WTC11 (cell line): Measurements from ENCODE around the gene STK17A. TPM values are rescaled to one million over a fixed set of nuclear protein-coding genes. Genes with fewer than 3 reads are reported as not detected.

Experiments used
- ATAC-seq: fragments of 200-7000 bp; cut with Tn5 transposase; 2 replicates; pipeline ENCODE4 v1.10.0; 2021; ENCODE audit warnings: mild to moderate bottlenecking, moderate library complexity
- CTCF ChIA-PET: fragments of 300-600 bp; sonication (Branson Sonifier 250); formaldehyde crosslinking; loops from one replicate; lab custom pipeline; 2021; ENCODE audit warnings: antibody characterized with exemption; lab: Charles Lee
- POLR2A ChIA-PET: fragments of 350-600 bp; sonication (Branson Sonifier 250); formaldehyde crosslinking; loops from one replicate; lab custom pipeline; 2021; ENCODE audit warnings: antibody characterized with exemption; lab: Charles Lee
- DNase-seq: peaks from one replicate; pipeline ENCODE4 v3.0.0; 2021; ENCODE audit warnings: low spot score
- H3K27ac Mint-ChIP-seq: 2 replicates; pipeline ENCODE4 v1.8.0; 2021; ENCODE audit warnings: mixed read lengths
- H3K27me3 Mint-ChIP-seq: 2 replicates; pipeline ENCODE4 v1.8.0; 2021; ENCODE audit warnings: low read depth, mild to moderate bottlenecking, moderate library complexity, mixed read lengths
- H3K36me3 Mint-ChIP-seq: 2 replicates; pipeline ENCODE4 v1.8.0; 2021; ENCODE audit warnings: mixed read lengths
- H3K4me1 Mint-ChIP-seq: 2 replicates; pipeline ENCODE4 v1.8.0; 2022; ENCODE audit warnings: mixed read lengths
- H3K4me3 Mint-ChIP-seq: 2 replicates; pipeline ENCODE4 v1.8.0; 2021; ENCODE audit warnings: mild to moderate bottlenecking, moderate library complexity, mixed read lengths
- H3K9me3 Mint-ChIP-seq: 2 replicates; pipeline ENCODE4 v1.8.0; 2021; ENCODE audit warnings: mixed read lengths
- ATF2 ChIP-seq: sonication (generic); formaldehyde crosslinking; IDR thresholded peaks from 2 replicates; pipeline ENCODE4 v1.8.1; 2022; ENCODE audit warnings: low read depth, missing genetic modification reagents, borderline replicate concordance
- CREM ChIP-seq: sonication (generic); formaldehyde crosslinking; IDR thresholded peaks from 2 replicates; pipeline ENCODE4 v1.8.1; 2022; ENCODE audit warnings: mild to moderate bottlenecking, missing genetic modification reagents, moderate library complexity
- CTCF ChIP-seq: fragments of 200-600 bp; IDR thresholded peaks from 2 replicates; pipeline ENCODE4 v1.8.0; 2022; ENCODE audit warnings: antibody characterized with exemption
- E2F1 ChIP-seq: sonication (generic); formaldehyde crosslinking; IDR thresholded peaks from 2 replicates; pipeline ENCODE4 v1.8.0; 2022; ENCODE audit warnings: mild to moderate bottlenecking, missing genetic modification reagents
- E2F5 ChIP-seq: sonication (generic); formaldehyde crosslinking; IDR thresholded peaks from 2 replicates; pipeline ENCODE4 v1.8.1; 2022; ENCODE audit warnings: mild to moderate bottlenecking, moderate library complexity, missing genetic modification reagents
- FOXK1 ChIP-seq: sonication (generic); formaldehyde crosslinking; IDR thresholded peaks from 2 replicates; pipeline ENCODE4 v1.8.0; 2022; ENCODE audit warnings: mild to moderate bottlenecking, moderate library complexity, missing genetic modification reagents
- FOXP4 ChIP-seq: sonication (generic); formaldehyde crosslinking; IDR thresholded peaks from 2 replicates; pipeline ENCODE4 v1.8.0; 2022; ENCODE audit warnings: mild to moderate bottlenecking, missing genetic modification reagents
- JUN ChIP-seq: sonication (generic); formaldehyde crosslinking; IDR thresholded peaks from 2 replicates; pipeline ENCODE4 v1.8.0; 2023; ENCODE audit warnings: mild to moderate bottlenecking, missing genetic modification reagents
- MYBL2 ChIP-seq: sonication (generic); formaldehyde crosslinking; IDR thresholded peaks from 2 replicates; pipeline ENCODE4 v1.8.1; 2023; ENCODE audit warnings: mild to moderate bottlenecking, moderate library complexity, missing genetic modification reagents
- OVOL2 ChIP-seq: fragments of 250-450 bp; sonication (Bioruptor Pico); IDR thresholded peaks from 2 replicates; pipeline ENCODE4 v1.9.0; 2021; ENCODE audit warnings: mild to moderate bottlenecking, borderline replicate concordance
- PRRX2 ChIP-seq: fragments of 250-450 bp; sonication (Bioruptor Pico); IDR thresholded peaks from 2 replicates; pipeline ENCODE4 v1.8.0; 2021; ENCODE audit warnings: mild to moderate bottlenecking
- SMAD4 ChIP-seq: sonication (generic); formaldehyde crosslinking; IDR thresholded peaks from 2 replicates; pipeline ENCODE4 v1.8.0; 2022; ENCODE audit warnings: mild to moderate bottlenecking, missing genetic modification reagents
- TEAD1 ChIP-seq: sonication (generic); formaldehyde crosslinking; IDR thresholded peaks from 2 replicates; pipeline ENCODE4 v1.8.0; 2022; ENCODE audit warnings: mild to moderate bottlenecking, missing genetic modification reagents
- TP53 ChIP-seq: sonication (generic); formaldehyde crosslinking; IDR thresholded peaks from 2 replicates; pipeline ENCODE4 v1.8.1; 2023; ENCODE audit warnings: mild to moderate bottlenecking, missing genetic modification reagents
- USF1 ChIP-seq: sonication (generic); formaldehyde crosslinking; IDR thresholded peaks from 2 replicates; pipeline ENCODE4 v1.8.0; 2022; ENCODE audit warnings: mild to moderate bottlenecking, missing genetic modification reagents
- ZNF416 ChIP-seq: fragments of 250-450 bp; sonication (Bioruptor Pico); IDR thresholded peaks from 2 replicates; pipeline ENCODE4 v1.9.0; 2021; ENCODE audit warnings: mild to moderate bottlenecking, inconsistent platforms
- ZNF423 ChIP-seq: fragments of 250-450 bp; sonication (Bioruptor Pico); IDR thresholded peaks from 2 replicates; pipeline ENCODE4 v2.1.2; 2022; ENCODE audit warnings: mild to moderate bottlenecking, moderate library complexity
- ZNF425 ChIP-seq: fragments of 250-450 bp; sonication (Bioruptor Pico); conservative IDR thresholded peaks from 2 replicates; pipeline ENCODE4 v1.9.0; 2021; ENCODE audit warnings: mild to moderate bottlenecking
- total RNA-seq: library from RNA; stranded (reverse); gene quantifications from 3 replicates; pipeline ENCODE4 v1.2.3, GENCODE V29; 2021

Gene STK17A
- total RNA-seq, 1 experiment from 2014 or later, result 17.6 TPM

GRCh38 chr7:43619213-43620012 is 36.5 kb downstream of the STK17A start:
- ChIA-PET CTCF (interaction anchor here (3.6 kb wide), 1 partner anchor 37 kb away, joined by 21 read pairs; the partner anchor contains the start of gene STK17A), POLR2A (no interaction called here)
- no peak for TF ChIP-seq ATF2 (CRISPR knock-in tag)
- TF ChIP-seq USF1 (CRISPR knock-in tag), result no peak
- TF ChIP-seq FOXK1 (CRISPR knock-in tag), result no peak
- no peak for TF ChIP-seq JUN (CRISPR knock-in tag)
- TF ChIP-seq E2F5, result no peak
- no peak for TF ChIP-seq ZNF425 (CRISPR knock-in tag)
- no peak for TF ChIP-seq PRRX2
- no peak for TF ChIP-seq TP53 (CRISPR knock-in tag)
- TF ChIP-seq CREM (CRISPR knock-in tag), result no peak
- no peak for TF ChIP-seq MYBL2 (CRISPR knock-in tag)
- no peak for TF ChIP-seq SMAD4 (CRISPR knock-in tag)
- TF ChIP-seq OVOL2 (CRISPR knock-in tag), result no peak
- TF ChIP-seq ZNF416 (CRISPR knock-in tag), result no peak
- TF ChIP-seq FOXP4 (CRISPR knock-in tag), result no peak
- no peak for TF ChIP-seq E2F1 (CRISPR knock-in tag)
- TF ChIP-seq ZNF423 (CRISPR knock-in tag), result no peak
- TF ChIP-seq TEAD1 (CRISPR knock-in tag), result no peak
- TF ChIP-seq CTCF, result no peak
- H3K4me3 Mint-ChIP-seq, result no peak overlapping the region
- no peak for ATAC-seq
- peaks cover 13% of the 10 kb centered on the region; the same call in 1 of the 2 replicates for H3K36me3 Mint-ChIP-seq
- peaks cover 12% of the 10 kb centered on the region for H3K4me1 Mint-ChIP-seq
- DNase-seq, result no peak
- H3K9me3 Mint-ChIP-seq, result no peaks in the 10 kb centered on the region
- H3K27ac Mint-ChIP-seq, result no peak overlapping the region
- H3K27me3 Mint-ChIP-seq, result no peaks in the 10 kb centered on the region
